Effector CD8-positive, alpha-beta T cell (primary cell): ENCODE results near the gene MGAT3.

Experiments
- DNase-seq: peaks from one replicate; lab custom pipeline; 2025; lab: John Stamatoyannopoulos, UW

Gene MGAT3

GRCh38 chr22:39428597-39429071, 28.2 kb upstream of the MGAT3 start:
- no peak for DNase-seq

DNA sequence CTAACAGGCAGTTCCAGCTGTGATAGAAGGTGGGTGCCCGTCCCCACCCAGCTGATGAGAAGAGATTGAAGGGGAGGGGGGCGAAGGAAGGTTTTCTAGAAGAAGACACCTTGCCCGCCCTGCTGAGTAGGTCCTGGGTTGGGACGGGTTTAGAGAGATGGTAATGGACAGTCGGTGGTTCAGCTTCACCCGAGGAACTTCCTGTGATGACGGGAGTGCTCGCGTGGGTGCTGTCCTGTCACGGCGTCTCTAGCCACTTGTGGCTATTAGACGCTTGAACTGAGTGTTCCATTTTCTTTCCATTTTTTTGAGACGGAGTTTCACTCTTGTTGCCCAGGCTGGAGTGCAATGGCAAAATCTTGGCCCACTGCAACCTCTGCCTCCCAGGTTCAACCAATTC, 27.6 kb upstream of the MGAT3 start:
- no peak for DNase-seq

DNA sequence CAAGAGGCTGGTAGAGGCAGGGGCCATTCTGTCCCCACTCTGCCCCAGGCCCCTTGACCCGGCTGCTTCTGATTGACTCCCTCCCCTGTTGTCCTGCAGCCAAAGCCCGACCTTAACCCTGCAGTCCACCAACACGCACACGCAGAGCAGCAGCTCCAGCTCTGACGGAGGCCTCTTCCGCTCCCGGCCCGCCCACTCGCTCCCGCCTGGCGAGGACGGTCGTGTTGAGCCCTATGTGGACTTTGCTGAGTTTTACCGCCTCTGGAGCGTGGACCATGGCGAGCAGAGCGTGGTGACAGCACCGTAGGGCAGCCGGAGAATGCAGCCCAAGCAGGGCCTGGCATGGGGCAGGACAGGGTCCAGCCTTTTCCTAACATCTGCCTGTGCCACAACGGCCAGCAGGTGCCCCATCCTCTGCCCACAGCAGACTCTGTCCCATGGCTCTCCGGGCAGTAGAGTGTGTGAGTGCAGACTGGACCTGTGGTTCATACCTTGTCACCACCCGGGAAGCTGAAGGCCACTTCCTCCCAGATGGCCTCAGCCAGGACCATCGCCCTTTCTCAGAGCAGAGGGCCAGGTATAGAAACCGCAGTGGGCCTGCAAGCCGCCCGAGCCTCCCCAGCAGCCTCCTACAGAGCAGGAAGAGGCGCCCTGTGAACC, 26.8 kb upstream of the MGAT3 start:
- DNase-seq: no peak

DNA sequence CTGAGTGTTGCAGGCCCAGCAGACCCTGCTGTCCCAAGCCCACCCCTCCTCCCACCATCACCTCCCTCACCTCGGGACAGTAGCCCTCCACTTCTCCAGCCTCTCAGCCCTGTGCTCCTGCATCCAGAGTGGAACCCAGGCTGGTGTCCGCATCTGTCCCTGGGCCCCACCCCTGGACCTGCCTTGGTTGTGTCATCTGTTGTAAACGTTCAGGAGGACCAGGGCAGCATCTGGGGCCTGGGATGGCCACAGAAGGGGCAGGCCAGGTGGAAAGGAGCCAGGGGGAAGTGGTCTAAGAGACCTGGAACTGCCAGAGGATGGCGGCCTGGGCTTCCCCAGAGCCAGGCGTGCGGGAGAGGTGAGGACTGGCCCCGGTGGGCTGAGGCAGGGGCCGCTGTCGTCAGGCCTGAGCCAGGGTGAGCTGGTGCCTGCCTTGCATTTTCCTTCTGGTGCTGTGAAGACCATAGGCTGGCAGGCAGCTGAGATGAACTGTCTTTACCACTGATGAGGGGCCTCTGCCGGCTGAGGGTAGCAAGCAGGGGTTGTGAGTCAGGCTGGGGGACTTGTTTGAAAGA, 26.1 kb upstream of the MGAT3 start:
- DNase-seq: no peak

GRCh38 chr22:39431216-39431801, 25.5 kb upstream of the MGAT3 start:
- no peak for DNase-seq

DNA sequence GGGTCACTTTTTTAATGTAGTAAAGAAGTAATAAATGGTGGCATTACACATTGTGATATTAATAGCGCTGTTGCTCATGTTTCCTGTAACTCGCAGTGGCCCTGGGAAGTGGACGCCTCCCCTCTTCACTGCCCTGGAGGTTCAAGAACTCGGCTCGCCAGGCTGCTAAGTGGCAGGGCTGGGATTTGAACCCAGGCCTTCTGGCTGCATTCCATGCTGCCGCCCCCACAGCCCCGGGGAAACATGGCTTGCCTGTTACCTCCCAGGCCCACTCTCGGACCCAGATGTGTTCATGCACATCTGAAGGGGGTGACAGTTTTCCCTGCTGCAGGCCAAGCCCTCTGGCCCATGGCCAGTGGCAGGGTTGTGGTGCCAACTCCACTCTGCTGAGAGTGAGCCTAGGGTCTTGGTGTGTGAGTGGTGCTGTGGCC, 25.0 kb upstream of the MGAT3 start:
- no peak for DNase-seq

DNA sequence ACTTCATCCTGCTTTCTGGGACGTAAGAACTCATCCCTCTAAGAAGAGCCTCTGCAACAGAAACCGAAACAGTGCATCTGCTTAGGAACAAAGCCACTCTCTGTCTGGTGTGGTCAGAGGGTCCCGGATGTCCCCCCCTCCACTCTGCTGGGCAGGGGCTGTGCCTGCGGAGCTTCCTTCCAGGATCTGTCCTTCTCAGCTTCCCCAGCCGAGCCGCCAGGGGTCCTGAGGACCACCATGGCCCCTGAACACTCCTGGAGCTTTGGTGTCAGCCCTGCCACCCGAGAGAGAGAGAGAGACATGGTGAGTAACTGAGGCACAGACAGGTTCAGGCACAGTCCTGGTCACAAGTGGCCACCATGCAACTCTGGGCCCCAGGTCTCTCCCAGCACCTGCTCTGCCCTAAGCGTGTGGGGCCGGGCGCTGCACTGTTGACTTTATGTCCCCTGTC, 24.4 kb upstream of the MGAT3 start:
- DNase-seq: no peak

DNA sequence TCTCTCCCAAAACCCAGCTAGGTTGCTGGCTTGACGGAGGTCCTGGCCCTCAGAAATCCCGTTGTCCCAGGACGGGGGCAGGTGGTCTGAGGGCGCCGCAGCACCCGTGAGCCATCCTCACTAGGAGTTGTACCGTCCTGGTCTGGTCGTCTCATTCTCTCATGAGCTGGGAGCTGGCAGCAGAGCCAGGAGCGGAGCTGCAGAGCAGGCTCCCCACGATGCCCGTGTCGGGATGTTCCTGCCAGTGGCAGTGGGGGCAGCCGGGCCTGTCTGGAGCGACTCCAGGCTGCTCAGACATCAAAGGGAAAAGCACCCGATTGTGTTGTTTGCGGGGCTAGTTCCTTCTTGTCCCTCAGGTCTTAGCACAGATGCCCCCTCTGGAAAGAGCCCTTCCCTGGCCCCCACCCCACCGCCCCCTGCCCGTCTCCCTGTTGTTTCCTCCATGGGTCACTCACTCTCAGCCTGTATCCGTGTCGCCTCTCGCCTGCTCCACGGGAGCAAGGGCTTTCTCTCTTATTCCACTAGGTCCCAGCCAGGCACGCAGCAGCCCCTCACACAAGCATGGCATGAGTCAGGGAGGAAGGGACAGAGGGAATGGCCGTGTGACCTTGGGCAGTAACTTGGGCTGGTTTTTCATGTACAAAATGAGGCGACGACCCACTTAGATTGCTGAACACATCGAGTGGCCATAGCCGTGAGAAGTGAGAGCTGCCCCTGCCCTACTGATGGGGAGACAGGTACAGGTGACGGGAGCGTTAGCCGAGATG, 23.2 kb upstream of the MGAT3 start:
- no peak for DNase-seq

- DNase-seq: no peak
These were observed 22.6 kb upstream of the MGAT3 start for GRCh38 chr22:39434243-39434653.

DNA sequence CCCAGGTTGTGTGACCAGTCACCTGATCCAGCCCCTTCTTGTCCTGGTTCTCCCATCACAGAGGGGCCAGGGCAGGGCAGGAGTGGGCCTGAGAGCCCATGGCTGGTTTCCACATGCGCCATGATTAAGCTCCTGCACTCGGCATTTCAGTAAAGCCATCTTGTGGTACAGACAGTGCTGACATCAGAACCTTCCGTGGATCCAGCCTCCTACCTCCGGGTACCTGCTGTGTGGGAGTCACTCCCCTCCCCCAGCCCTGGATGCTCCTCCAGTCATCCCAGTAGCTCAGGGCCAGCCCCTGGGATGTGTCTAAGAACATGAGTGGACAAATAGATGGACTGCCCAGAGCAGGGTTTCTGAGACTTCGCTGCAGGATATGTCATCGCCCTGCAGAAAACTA, 22.1 kb upstream of the MGAT3 start:
- DNase-seq: no peak

GRCh38 chr22:39435616-39436015, 21.2 kb upstream of the MGAT3 start:
- DNase-seq: no peak

- no peak for DNase-seq
These were observed 18.8 kb upstream of the MGAT3 start for GRCh38 chr22:39437791-39438704.

DNA sequence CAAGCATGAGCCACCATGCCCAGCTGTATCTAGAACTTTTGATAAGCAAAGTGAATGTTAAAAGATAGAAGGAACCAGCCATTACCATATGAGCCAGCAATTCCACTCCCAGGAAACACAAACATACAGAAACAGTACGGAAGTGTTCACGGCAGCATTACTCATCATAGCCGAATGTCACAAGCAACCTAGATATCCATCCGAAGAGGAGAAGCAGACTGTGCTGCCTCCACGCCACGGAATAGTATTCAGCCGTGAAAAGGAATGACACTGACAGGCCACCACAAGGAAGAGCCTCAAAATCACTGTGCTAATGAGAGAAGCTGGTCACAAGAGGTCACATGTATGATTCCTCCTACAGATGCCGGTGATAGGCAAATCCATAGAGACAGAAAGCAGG, 17.6 kb upstream of the MGAT3 start:
- DNase-seq: no peak

GRCh38 chr22:39443398-39443797, 13.4 kb upstream of the MGAT3 start:
- no peak for DNase-seq

DNA sequence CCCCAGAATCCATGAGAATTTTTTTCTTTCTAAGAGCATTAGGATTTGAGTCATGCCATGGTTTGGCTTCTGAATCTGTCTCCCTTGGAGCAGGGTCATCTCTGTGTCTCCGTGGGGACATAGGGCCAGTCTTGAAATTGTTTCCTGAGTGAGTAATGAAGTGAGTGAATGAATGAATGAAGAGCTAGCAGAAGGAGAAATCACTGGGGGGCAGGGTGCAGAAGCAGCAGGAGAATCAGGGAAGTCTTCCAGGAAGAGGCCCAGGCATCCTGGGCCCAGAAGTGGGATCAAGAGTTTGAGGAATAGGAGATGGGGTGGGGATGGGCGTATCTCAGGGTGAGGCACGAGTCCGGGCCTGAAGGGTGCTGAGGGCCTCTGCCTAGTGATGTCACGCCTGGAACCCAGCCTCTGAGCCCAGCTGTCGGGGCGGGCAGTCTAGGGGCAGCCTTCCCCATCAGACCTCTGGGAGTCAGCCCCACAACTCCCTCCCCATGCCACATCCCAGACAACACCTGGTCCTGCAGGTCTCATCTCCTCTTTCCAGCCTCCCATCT, 12.5 kb upstream of the MGAT3 start:
- DNase-seq: no peak

GRCh38 chr22:39444937-39445465, 11.8 kb upstream of the MGAT3 start:
- DNase-seq: no peak

DNA sequence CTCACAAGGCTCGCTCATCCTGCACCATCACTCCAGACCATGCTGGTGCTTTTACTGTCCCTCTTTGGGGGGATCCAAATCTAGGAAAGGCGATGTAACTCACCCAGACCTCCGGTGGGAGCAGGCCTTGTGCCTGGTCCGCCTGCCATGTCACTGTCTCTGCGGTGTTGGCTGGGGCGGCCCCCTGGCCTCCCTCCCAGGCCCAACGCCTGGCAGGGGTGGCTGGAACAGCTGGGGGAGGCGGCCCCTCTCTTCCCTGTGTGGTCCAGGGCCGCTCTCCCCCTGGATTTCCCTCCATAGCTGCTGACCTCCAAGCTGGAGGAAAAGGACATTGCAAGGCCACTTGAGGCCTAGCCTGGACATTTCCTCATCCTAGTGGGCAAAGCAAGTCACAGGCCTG, 11.1 kb upstream of the MGAT3 start:
- no peak for DNase-seq

- DNase-seq: no peak
These were observed 10.5 kb upstream of the MGAT3 start for GRCh38 chr22:39446239-39446721.

GRCh38 chr22:39448205-39449054, 8.4 kb upstream of the MGAT3 start:
- no peak for DNase-seq

GRCh38 chr22:39449708-39450107, 7.1 kb upstream of the MGAT3 start:
- no peak for DNase-seq
